HG02943 (cell line): ENCODE results near the gene TNFRSF25.

ENCODE experiments used
- ATAC-seq: cut with Tn5 transposase; IDR thresholded peaks from one replicate; pipeline ENCODE4 v1.9.1; 2021; ENCODE audit warnings: mild to moderate bottlenecking, low read depth, moderate library complexity; ENCODE audit not compliant: unreplicated experiment

TNFRSF25 gene

GRCh38 chr1:6489383-6489765, 23.4 kb upstream of the TNFRSF25 start:
- ATAC-seq, result no peak

- ATAC-seq, result no peak
These were observed 22.8 kb upstream of the TNFRSF25 start for GRCh38 chr1:6488602-6489382.

GRCh38 chr1:6487804-6488484, 22.0 kb upstream of the TNFRSF25 start:
- no peak for ATAC-seq

GRCh38 chr1:6486433-6487011, 20.5 kb upstream of the TNFRSF25 start:
- ATAC-seq, result no peak

- ATAC-seq, result no peak
These were observed 19.5 kb upstream of the TNFRSF25 start for GRCh38 chr1:6485168-6486101.

- no peak for ATAC-seq
These were observed 18.8 kb upstream of the TNFRSF25 start for GRCh38 chr1:6484826-6485167.

- no peak for ATAC-seq
These were observed 17.8 kb upstream of the TNFRSF25 start for GRCh38 chr1:6483761-6484117.

- ATAC-seq, result no peak
These were observed 17.2 kb upstream of the TNFRSF25 start for GRCh38 chr1:6483017-6483760.

GRCh38 chr1:6481820-6482219, 15.8 kb upstream of the TNFRSF25 start:
- no peak for ATAC-seq

- no peak for ATAC-seq
These were observed 11.3 kb upstream of the TNFRSF25 start for GRCh38 chr1:6477039-6477820.

GRCh38 chr1:6476483-6476882, 10.5 kb upstream of the TNFRSF25 start:
- ATAC-seq, result no peak

GRCh38 chr1:6475381-6476133, 9.6 kb upstream of the TNFRSF25 start:
- no peak for ATAC-seq

- no peak for ATAC-seq
These were observed 8.9 kb upstream of the TNFRSF25 start for GRCh38 chr1:6474815-6475282.

GRCh38 chr1:6473974-6474814, 8.2 kb upstream of the TNFRSF25 start:
- no peak for ATAC-seq

GRCh38 chr1:6473156-6473555, 7.2 kb upstream of the TNFRSF25 start:
- ATAC-seq, result no peak

- no peak for ATAC-seq
These were observed 6.4 kb upstream of the TNFRSF25 start for GRCh38 chr1:6472391-6472790.

GRCh38 chr1:6471970-6472368, 6.0 kb upstream of the TNFRSF25 start:
- no peak for ATAC-seq
